ENCODE measurements around the gene RPA4. TPM values are rescaled to one million over a fixed set of nuclear protein-coding genes. Genes with fewer than 3 reads are reported as not detected.

RPA4 gene
- total RNA-seq (2022; extraction: Qiagen RNA extraction; ENCODE audit: low read depth): 0.21 to 0.45 TPM (median 0.38 TPM) in 5 replicates

GRCh38 chrX:96883608-96884007, at the start of gene RPA4:
Gene RPA4, plus strand, starts transcription at chrX:96883908. Its CDS starts 403 bp downstream, at chrX:96884311.

Other genes starting within 250 kb of the RPA4 start
- 3.8 to 6.0 TPM (median 5.3 TPM) in 5 replicates for gene DIAPH2, start 199.1 kb upstream of the RPA4 start, total RNA-seq (2022; extraction: Qiagen RNA extraction; ENCODE audit: low read depth)